DOHH2 (cell line): Measurements from ENCODE around the gene ZNF536.

Experiments used
- H3F3A ChIP-seq: fragments of 200-600 bp; sonication (generic), shearing (Covaris generic); 2 replicates; pipeline ENCODE4 v1.6.0; 2016; ENCODE audit warnings: antibody characterized with exemption, mild to moderate bottlenecking; ENCODE audit not compliant: control insufficient read depth, insufficient read depth
- H3K27ac ChIP-seq: fragments of 200-600 bp; sonication (generic); 2 replicates; pipeline ENCODE4 v1.5.1; 2014; ENCODE audit warnings: low read depth, mild to moderate bottlenecking, low read length, moderate library complexity
- H3K27me3 ChIP-seq: fragments of 200-600 bp; sonication (generic); 2 replicates; pipeline ENCODE4 v1.6.1; 2014; ENCODE audit warnings: mild to moderate bottlenecking, low read length, mixed read lengths; ENCODE audit not compliant: control insufficient read depth
- H3K36me3 ChIP-seq: fragments of 200-600 bp; sonication (generic); 2 replicates; pipeline ENCODE4 v1.6.1; 2014; ENCODE audit warnings: mild to moderate bottlenecking, low read length, moderate library complexity, mixed read lengths; ENCODE audit not compliant: control insufficient read depth
- H3K4me1 ChIP-seq: fragments of 200-600 bp; sonication (generic); 2 replicates; pipeline ENCODE4 v1.6.1; 2014; ENCODE audit warnings: mild to moderate bottlenecking, low read length, mixed read lengths; ENCODE audit not compliant: control insufficient read depth
- H3K4me2 ChIP-seq: fragments of 200-600 bp; sonication (generic); 2 replicates; pipeline ENCODE4 v1.6.0; 2014; ENCODE audit warnings: mild to moderate bottlenecking, low read length, moderate library complexity
- H3K4me3 ChIP-seq: fragments of 200-600 bp; sonication (generic); 2 replicates; pipeline ENCODE4 v1.5.1; 2014; ENCODE audit warnings: mild to moderate bottlenecking, low read length, mixed read lengths
- H3K79me2 ChIP-seq: fragments of 200-600 bp; sonication (generic); 2 replicates; pipeline ENCODE4 v1.6.1; 2014; ENCODE audit warnings: mild to moderate bottlenecking, low read length, mixed read lengths; ENCODE audit not compliant: control insufficient read depth
- H3K9me2 ChIP-seq: fragments of 200-600 bp; sonication (generic); replicated peaks from 2 replicates; pipeline ENCODE4 v1.6.1; 2014; ENCODE audit warnings: mild to moderate bottlenecking, low read length, mixed read lengths; ENCODE audit not compliant: control insufficient read depth
- H3K9me3 ChIP-seq: fragments of 200-600 bp; sonication (generic); 2 replicates; pipeline ENCODE4 v1.6.1; 2014; ENCODE audit warnings: antibody characterized with exemption, low read length, mixed read lengths; ENCODE audit not compliant: control insufficient read depth, insufficient read depth
- H4K20me1 ChIP-seq: fragments of 200-600 bp; sonication (generic); 2 replicates; pipeline ENCODE4 v1.6.0; 2014; ENCODE audit warnings: low read depth, mild to moderate bottlenecking, antibody characterized with exemption, low read length, moderate library complexity; ENCODE audit not compliant: control insufficient read depth, insufficient read depth
- EZH2phosphoT487 ChIP-seq: fragments of 200-600 bp; sonication (generic); IDR thresholded peaks from 2 replicates; pipeline ENCODE4 v1.6.1; 2017; ENCODE audit warnings: borderline replicate concordance, mild to moderate bottlenecking, antibody characterized with exemption, low read length, moderate library complexity, mixed read lengths
- TF ChIP-seq, protein P1 (sequence below): fragments of 200-600 bp; sonication (generic); IDR thresholded peaks from one replicate; pipeline ENCODE4 v1.5.1; 2014; ENCODE audit warnings: antibody characterized with exemption, mild to moderate bottlenecking, low read depth, low read length; ENCODE audit not compliant: poor library complexity, severe bottlenecking

Gene ZNF536

DNA sequence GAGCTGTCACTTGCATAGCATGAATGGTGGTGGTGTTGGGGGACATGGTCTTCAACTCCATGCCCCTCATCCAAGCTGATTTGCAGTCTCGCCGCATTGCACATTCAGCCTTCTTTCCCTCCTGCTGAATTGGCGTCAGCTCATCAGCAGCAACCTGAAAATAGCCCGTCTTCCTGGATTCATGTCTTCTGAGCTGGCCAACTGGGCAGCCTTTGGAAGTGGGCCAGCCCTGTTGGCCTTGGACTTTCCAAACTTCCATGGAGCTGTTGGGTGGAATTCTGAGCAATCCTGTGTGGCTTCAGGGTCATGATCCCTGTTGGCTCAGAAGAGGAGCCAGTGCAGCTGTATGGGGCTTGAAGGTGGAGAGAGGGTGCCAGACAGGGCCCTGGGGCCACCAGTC is 68.8 kb downstream of the ZNF536 start:
- H3K36me3 ChIP-seq, result no peaks in the 10 kb centered on the region
- peaks cover 17% of the 10 kb centered on the region; the same call in 1 of the 2 replicates for H3K9me3 ChIP-seq
- no peaks in the 10 kb centered on the region for H3K9me2 ChIP-seq
- H4K20me1 ChIP-seq, result no peaks in the 10 kb centered on the region
- H3K27ac ChIP-seq, result no peak overlapping the region
- H3F3A ChIP-seq, result no peaks in the 10 kb centered on the region
- H3K27me3 ChIP-seq, result no peaks in the 10 kb centered on the region
- H3K4me3 ChIP-seq, result no peak overlapping the region
- H3K4me2 ChIP-seq, result no peak overlapping the region
- H3K4me1 ChIP-seq, result no peaks in the 10 kb centered on the region
- TF ChIP-seq EZH2phosphoT487, result no peak
- TF ChIP-seq, protein P1, sequence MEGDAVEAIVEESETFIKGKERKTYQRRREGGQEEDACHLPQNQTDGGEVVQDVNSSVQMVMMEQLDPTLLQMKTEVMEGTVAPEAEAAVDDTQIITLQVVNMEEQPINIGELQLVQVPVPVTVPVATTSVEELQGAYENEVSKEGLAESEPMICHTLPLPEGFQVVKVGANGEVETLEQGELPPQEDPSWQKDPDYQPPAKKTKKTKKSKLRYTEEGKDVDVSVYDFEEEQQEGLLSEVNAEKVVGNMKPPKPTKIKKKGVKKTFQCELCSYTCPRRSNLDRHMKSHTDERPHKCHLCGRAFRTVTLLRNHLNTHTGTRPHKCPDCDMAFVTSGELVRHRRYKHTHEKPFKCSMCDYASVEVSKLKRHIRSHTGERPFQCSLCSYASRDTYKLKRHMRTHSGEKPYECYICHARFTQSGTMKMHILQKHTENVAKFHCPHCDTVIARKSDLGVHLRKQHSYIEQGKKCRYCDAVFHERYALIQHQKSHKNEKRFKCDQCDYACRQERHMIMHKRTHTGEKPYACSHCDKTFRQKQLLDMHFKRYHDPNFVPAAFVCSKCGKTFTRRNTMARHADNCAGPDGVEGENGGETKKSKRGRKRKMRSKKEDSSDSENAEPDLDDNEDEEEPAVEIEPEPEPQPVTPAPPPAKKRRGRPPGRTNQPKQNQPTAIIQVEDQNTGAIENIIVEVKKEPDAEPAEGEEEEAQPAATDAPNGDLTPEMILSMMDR, result no peak
- no peaks in the 10 kb centered on the region for H3K79me2 ChIP-seq

DNA sequence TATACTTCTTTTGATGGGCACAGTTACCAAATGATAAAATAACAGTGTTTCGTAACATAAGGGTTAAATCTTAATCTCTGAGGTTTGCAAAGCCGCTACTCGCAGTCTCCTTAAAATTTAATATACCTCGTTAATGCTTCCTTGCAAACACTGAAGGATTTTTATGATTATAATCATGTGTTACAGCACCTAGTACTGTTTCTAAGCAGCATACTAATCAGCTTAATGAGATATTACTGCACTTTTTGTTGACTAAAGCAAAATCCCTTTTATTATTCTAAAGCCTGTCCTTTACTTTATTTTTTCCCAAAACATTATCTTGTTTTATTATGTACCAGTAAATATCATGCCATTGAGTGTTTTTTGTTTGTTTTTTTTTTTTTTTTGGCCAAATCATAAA is 70.5 kb downstream of the ZNF536 start:
- Histone ChIP-seq H3K27me3 (no peaks in the 10 kb centered on the region), H3K9me2 (no peaks in the 10 kb centered on the region), H3K36me3 (no peaks in the 10 kb centered on the region), H3K4me2 (no peak overlapping the region), H4K20me1 (no peaks in the 10 kb centered on the region), H3K4me1 (no peaks in the 10 kb centered on the region), H3F3A (no peaks in the 10 kb centered on the region), H3K9me3 (peaks cover 17% of the 10 kb centered on the region; the same call in 1 of the 2 replicates), H3K4me3 (no peak overlapping the region), H3K79me2 (no peaks in the 10 kb centered on the region), H3K27ac (no peak overlapping the region)
- TF ChIP-seq, protein P1, result no peak
- no peak for TF ChIP-seq EZH2phosphoT487

GRCh38 chr19:30443531-30444252 is 71.5 kb downstream of the ZNF536 start:
- no peaks in the 10 kb centered on the region for H4K20me1 ChIP-seq
- H3K27me3 ChIP-seq, result no peaks in the 10 kb centered on the region
- no peak overlapping the region for H3K4me3 ChIP-seq
- no peak overlapping the region for H3K27ac ChIP-seq
- no peaks in the 10 kb centered on the region for H3K9me2 ChIP-seq
- no peak overlapping the region for H3K4me2 ChIP-seq
- H3F3A ChIP-seq, result no peaks in the 10 kb centered on the region
- no peaks in the 10 kb centered on the region for H3K36me3 ChIP-seq
- H3K9me3 ChIP-seq, result peaks cover 17% of the 10 kb centered on the region; the same call in 1 of the 2 replicates
- no peaks in the 10 kb centered on the region for H3K79me2 ChIP-seq
- TF ChIP-seq, protein P1, result no peak
- no peak for TF ChIP-seq EZH2phosphoT487
- H3K4me1 ChIP-seq, result no peaks in the 10 kb centered on the region
